ENCODE results near the gene CDK14. TPM values are rescaled to one million over a fixed set of nuclear protein-coding genes. Genes with fewer than 3 reads are reported as not detected.

Gene CDK14
- total RNA-seq, 1 donor from 2014 or later = 64.6 TPM

DNA sequence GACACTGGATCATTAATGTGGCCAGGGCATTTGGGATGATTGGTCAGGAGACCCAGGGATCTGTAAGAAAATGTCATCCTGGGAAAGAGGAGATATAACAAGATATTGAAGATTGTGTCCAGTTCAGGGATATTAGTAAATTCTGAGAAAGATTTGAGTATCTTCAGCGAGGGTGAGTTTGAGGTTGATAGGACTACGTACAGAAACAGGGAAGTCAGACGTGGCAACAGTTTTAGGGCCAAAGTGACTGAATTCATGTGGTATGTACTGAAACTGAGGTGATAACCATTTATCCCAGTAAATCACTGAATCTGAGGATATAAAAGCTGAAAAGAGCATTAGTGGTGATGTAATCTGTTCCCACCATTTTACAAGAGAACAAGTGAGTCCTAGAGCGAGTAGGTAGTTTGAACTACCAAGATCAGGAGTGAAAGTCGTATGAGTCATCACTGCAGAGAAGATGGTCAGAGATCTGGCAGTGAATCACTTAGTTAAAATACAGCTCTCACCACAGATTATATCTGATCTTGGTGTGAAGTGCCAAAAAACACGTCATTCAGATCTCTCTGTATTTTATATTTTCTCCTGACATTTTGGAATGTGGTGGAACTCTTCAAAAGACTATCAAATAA is 220.5 kb downstream of the CDK14 start:
- TF ChIP-seq, protein P1, sequence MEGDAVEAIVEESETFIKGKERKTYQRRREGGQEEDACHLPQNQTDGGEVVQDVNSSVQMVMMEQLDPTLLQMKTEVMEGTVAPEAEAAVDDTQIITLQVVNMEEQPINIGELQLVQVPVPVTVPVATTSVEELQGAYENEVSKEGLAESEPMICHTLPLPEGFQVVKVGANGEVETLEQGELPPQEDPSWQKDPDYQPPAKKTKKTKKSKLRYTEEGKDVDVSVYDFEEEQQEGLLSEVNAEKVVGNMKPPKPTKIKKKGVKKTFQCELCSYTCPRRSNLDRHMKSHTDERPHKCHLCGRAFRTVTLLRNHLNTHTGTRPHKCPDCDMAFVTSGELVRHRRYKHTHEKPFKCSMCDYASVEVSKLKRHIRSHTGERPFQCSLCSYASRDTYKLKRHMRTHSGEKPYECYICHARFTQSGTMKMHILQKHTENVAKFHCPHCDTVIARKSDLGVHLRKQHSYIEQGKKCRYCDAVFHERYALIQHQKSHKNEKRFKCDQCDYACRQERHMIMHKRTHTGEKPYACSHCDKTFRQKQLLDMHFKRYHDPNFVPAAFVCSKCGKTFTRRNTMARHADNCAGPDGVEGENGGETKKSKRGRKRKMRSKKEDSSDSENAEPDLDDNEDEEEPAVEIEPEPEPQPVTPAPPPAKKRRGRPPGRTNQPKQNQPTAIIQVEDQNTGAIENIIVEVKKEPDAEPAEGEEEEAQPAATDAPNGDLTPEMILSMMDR (IDR thresholded peaks at IDR 0.05; ENCODE audit: unreplicated experiment) = no peak
- H3K27me3 Mint-ChIP-seq (ENCODE audit: low read depth) = no peaks in the 10 kb centered on the region
- no peak overlapping the region for H3K4me3 Mint-ChIP-seq
- peak overlapping the region; percentile 9 for H3K27ac Mint-ChIP-seq
- H3K9me3 Mint-ChIP-seq = peaks cover 10% of the 10 kb centered on the region
- DNase-seq (ENCODE audit: low spot score in 2 of 2, unreplicated experiment in 2 of 2) = no peak
- H3K4me1 Mint-ChIP-seq = peaks cover 11% of the 10 kb centered on the region
- peaks cover 3% of the 10 kb centered on the region for H3K36me3 Mint-ChIP-seq

DNA sequence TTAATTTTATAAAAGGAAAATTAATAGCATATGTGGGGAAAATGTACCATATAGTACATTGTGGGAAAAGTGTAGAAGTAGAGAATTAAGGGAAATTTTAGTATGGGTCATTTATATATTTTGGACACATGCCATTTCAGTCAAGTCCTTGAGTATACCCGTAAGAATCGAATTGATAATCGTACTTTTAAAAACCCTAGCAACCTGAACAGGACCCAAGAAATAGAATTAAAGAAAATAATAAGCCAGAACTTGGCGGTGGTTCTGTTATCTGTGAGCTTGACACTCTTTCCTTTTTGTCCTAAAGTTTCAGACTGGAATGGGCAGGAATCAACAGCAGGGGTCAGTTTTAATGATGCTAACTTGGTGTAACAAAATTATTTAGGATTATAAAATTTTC is 221.0 kb downstream of the CDK14 start:
- TF ChIP-seq, protein P1 (IDR thresholded peaks at IDR 0.05; ENCODE audit: unreplicated experiment) = no peak
- Mint-ChIP-seq H3K9me3 (peaks cover 10% of the 10 kb centered on the region), H3K4me3 (no peak overlapping the region), H3K27ac (no peak overlapping the region), H3K36me3 (peaks cover 3% of the 10 kb centered on the region), H3K4me1 (peaks cover 11% of the 10 kb centered on the region), H3K27me3 (ENCODE audit: low read depth) (no peaks in the 10 kb centered on the region)
- DNase-seq (ENCODE audit: low spot score in 2 of 2, unreplicated experiment in 2 of 2) = no peak

GRCh38 chr7:90817846-90818245 is 221.7 kb downstream of the CDK14 start:
- no peak for DNase-seq (ENCODE audit: low spot score in 2 of 2, unreplicated experiment in 2 of 2)
- peaks cover 11% of the 10 kb centered on the region for H3K4me1 Mint-ChIP-seq
- no peaks in the 10 kb centered on the region for H3K27me3 Mint-ChIP-seq (ENCODE audit: low read depth)
- H3K27ac Mint-ChIP-seq = peak overlapping the region; percentile 48
- peaks cover 10% of the 10 kb centered on the region for H3K9me3 Mint-ChIP-seq
- TF ChIP-seq, protein P1 (IDR thresholded peaks at IDR 0.05; ENCODE audit: unreplicated experiment) = no peak
- H3K4me3 Mint-ChIP-seq = no peak overlapping the region
- peaks cover 3% of the 10 kb centered on the region for H3K36me3 Mint-ChIP-seq

DNA sequence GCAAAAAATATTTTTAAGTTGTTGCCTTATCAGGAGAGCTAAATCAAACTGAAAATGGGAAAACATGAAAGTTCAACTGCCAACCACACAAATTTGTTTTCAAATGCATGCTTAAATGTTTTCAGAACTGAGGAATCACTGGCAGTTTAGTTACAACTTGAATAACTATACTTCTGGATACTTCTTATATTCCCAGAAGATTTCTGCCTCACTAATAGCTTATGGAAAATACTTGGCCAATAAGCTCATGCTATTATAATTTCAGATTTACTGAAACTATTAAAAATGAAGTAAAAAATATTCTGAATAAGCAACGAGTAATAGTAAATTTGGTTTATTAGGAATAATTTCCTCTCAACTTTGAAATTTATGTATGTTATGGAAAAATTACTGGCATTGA is 222.2 kb downstream of the CDK14 start:
- TF ChIP-seq, protein P1 (IDR thresholded peaks at IDR 0.05; ENCODE audit: unreplicated experiment) = no peak
- Mint-ChIP-seq H3K36me3 (peaks cover 3% of the 10 kb centered on the region), H3K27ac (no peak overlapping the region), H3K4me3 (no peak overlapping the region), H3K9me3 (peaks cover 10% of the 10 kb centered on the region), H3K4me1 (peaks cover 11% of the 10 kb centered on the region), H3K27me3 (ENCODE audit: low read depth) (no peaks in the 10 kb centered on the region)
- DNase-seq (ENCODE audit: low spot score in 2 of 2, unreplicated experiment in 2 of 2) = no peak

DNA sequence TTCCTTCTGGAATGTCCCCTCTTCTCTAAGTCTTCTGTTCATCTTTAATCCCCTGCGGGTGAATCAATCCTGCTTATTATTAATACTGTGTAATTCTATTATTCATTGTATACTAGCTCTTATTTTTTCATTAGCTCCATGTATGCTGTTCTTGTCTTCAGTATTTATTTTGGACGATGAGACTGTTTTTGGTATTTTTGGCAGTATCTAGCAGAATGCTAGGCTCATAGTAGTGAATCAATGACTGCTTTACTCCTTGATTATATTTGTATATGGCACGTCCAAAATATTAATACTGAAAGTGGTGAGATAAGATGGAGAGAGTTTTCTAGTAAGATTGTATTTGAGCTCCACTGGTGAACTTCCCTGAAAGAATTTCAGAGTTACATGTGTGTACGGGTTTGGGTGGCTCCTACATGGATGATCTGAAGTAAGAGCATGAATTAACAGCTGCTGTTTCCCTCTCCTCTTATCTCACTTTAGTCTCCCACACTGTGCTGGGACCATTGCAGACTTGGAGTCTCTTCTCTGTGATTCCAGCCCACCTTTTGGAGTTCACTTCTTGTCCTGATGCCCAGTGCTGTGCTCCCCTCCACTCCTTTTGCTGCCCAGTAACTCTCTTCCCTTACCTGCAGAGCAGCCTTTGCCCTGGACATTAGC is 226.0 kb downstream of the CDK14 start:
- DNase-seq (ENCODE audit: low spot score in 2 of 2, unreplicated experiment in 2 of 2) = no peak
- H3K4me3 Mint-ChIP-seq = no peak overlapping the region
- TF ChIP-seq, protein P1 (IDR thresholded peaks at IDR 0.05; ENCODE audit: unreplicated experiment) = no peak
- H3K36me3 Mint-ChIP-seq = peaks cover 3% of the 10 kb centered on the region
- H3K4me1 Mint-ChIP-seq = peaks cover 6% of the 10 kb centered on the region
- H3K9me3 Mint-ChIP-seq = peaks cover 10% of the 10 kb centered on the region
- no peaks in the 10 kb centered on the region for H3K27me3 Mint-ChIP-seq (ENCODE audit: low read depth)
- no peak overlapping the region for H3K27ac Mint-ChIP-seq
